ENCODE measurements around the gene MYOZ2.

The MYOZ2 gene

GRCh38 chr4:119212964-119213606 lies 77.5 kb downstream of the MYOZ2 start:
- H3K4me3 ChIP-seq (ENCODE audit: low read length) = peak overlapping the region; percentile 74

GRCh38 chr4:119218093-119218492 lies 82.5 kb downstream of the MYOZ2 start:
- DNase-seq (ENCODE audit: low read depth) = no peak
- no peak for TF ChIP-seq CTCF (conservative IDR thresholded peaks at IDR 0.05; ENCODE audit: low read length)
- H3K4me3 ChIP-seq (ENCODE audit: low read length) = no peak overlapping the region

More at GRCh38 chr4:119212964-119213606, 77.5 kb downstream of the MYOZ2 start:
- peak; percentile 94 for DNase-seq (ENCODE audit: low read depth)
- peak; percentile 46 for TF ChIP-seq CTCF (conservative IDR thresholded peaks at IDR 0.05; ENCODE audit: low read length)

GRCh38 chr4:119221412-119221811 lies 85.8 kb downstream of the MYOZ2 start:
- no peak for TF ChIP-seq CTCF (conservative IDR thresholded peaks at IDR 0.05; ENCODE audit: low read length)
- H3K4me3 ChIP-seq (ENCODE audit: low read length) = no peak overlapping the region
- DNase-seq (ENCODE audit: low read depth) = no peak

GRCh38 chr4:119227690-119228089 lies 92.1 kb downstream of the MYOZ2 start:
- peak; percentile 18 for DNase-seq (ENCODE audit: low read depth)
- H3K4me3 ChIP-seq (ENCODE audit: low read length) = no peak overlapping the region
- no peak for TF ChIP-seq CTCF (conservative IDR thresholded peaks at IDR 0.05; ENCODE audit: low read length)

- DNase-seq (ENCODE audit: low read depth) = no peak
- no peak for TF ChIP-seq CTCF (conservative IDR thresholded peaks at IDR 0.05; ENCODE audit: low read length)
- no peak overlapping the region for H3K4me3 ChIP-seq (ENCODE audit: low read length)
Measured at GRCh38 chr4:119228406-119228805, 92.8 kb downstream of the MYOZ2 start.

- no peak overlapping the region for H3K4me3 ChIP-seq (ENCODE audit: low read length)
- no peak for DNase-seq (ENCODE audit: low read depth)
- no peak for TF ChIP-seq CTCF (conservative IDR thresholded peaks at IDR 0.05; ENCODE audit: low read length)
Measured at GRCh38 chr4:119229908-119230687, 94.5 kb downstream of the MYOZ2 start.

- DNase-seq (ENCODE audit: low read depth) = no peak
- no peak overlapping the region for H3K4me3 ChIP-seq (ENCODE audit: low read length)
- no peak for TF ChIP-seq CTCF (conservative IDR thresholded peaks at IDR 0.05; ENCODE audit: low read length)
Measured at GRCh38 chr4:119231491-119231890, 95.9 kb downstream of the MYOZ2 start.
